CD4-positive, alpha-beta memory T cell (primary cell): ENCODE results near the gene SMTNL2. TPM values are rescaled to one million over a fixed set of nuclear protein-coding genes. Genes with fewer than 3 reads are reported as not detected.

Source experiments
- CTCF ChIA-PET: fragments of 350-600 bp; sonication (Branson Sonifier 250); formaldehyde crosslinking; loops from one replicate; lab custom pipeline; 2021; ENCODE audit warnings: inconsistent platforms; ENCODE audit not compliant: partially characterized antibody; lab: Charles Lee
- POLR2A ChIA-PET: fragments of 350-600 bp; sonication (Branson Sonifier 250); formaldehyde crosslinking; loops from one replicate; lab custom pipeline; 2021; ENCODE audit not compliant: partially characterized antibody; lab: Charles Lee
- DNase-seq, 5 donors: peaks; one replicate each; pipeline versions ENCODE4 v3.0.0 to v3.0.0-alpha.2; 2020 to 2022; ENCODE audit warnings: mixed read lengths in 1 of 5
- H3K27ac ChIP-seq: one replicate; pipeline ENCODE4 v1.7.0; 2013; ENCODE audit warnings: low read depth, low read length
- H3K27me3 ChIP-seq: 2 replicates; pipeline ENCODE4 v1.7.0; 2013; ENCODE audit warnings: mild to moderate bottlenecking, low read length, moderate library complexity; ENCODE audit not compliant: insufficient read depth
- H3K36me3 ChIP-seq: 2 replicates; pipeline ENCODE4 v1.7.0; 2013; ENCODE audit warnings: mild to moderate bottlenecking, low read length, moderate library complexity; ENCODE audit not compliant: insufficient read depth
- H3K4me1 ChIP-seq: 2 replicates; pipeline ENCODE4 v1.7.0; 2013; ENCODE audit warnings: mild to moderate bottlenecking, low read length, moderate library complexity; ENCODE audit not compliant: insufficient read depth
- H3K4me3 ChIP-seq, 2 donors: one replicate each; pipeline ENCODE4 v1.7.0; 2013; ENCODE audit warnings: low read length in 2 of 2, mild to moderate bottlenecking in 1 of 2
- H3K9me3 ChIP-seq, 2 donors: one replicate each; pipeline ENCODE4 v1.7.0; 2013; ENCODE audit warnings: low read length in 2 of 2, control low read depth in 1 of 2; ENCODE audit not compliant: control insufficient read depth in 1 of 2
- H3K27ac Mint-ChIP-seq, 7 donors: one replicate each; pipeline ENCODE4 v1.8.0; 2020 to 2021; ENCODE audit warnings: mixed read lengths in 7 of 7, mild to moderate bottlenecking in 6 of 7, inconsistent platforms in 3 of 7, moderate library complexity in 3 of 7
- H3K27me3 Mint-ChIP-seq, 2 donors: one replicate each; pipeline ENCODE4 v1.8.0; 2020 to 2021; ENCODE audit warnings: mixed read lengths in 2 of 2
- H3K36me3 Mint-ChIP-seq, 2 donors: one replicate each; pipeline ENCODE4 v1.8.0; 2020 to 2021; ENCODE audit warnings: mixed read lengths in 2 of 2, inconsistent platforms in 1 of 2, mild to moderate bottlenecking in 1 of 2
- H3K4me1 Mint-ChIP-seq, 4 donors: one replicate each; pipeline ENCODE4 v1.8.0; 2020 to 2021; ENCODE audit warnings: mixed read lengths in 4 of 4, mild to moderate bottlenecking in 1 of 4
- H3K4me3 Mint-ChIP-seq, 8 donors: one replicate each; pipeline ENCODE4 v1.8.0; 2020 to 2021; ENCODE audit warnings: mixed read lengths in 8 of 8, mild to moderate bottlenecking in 7 of 8, moderate library complexity in 6 of 8, inconsistent platforms in 3 of 8
- H3K9me3 Mint-ChIP-seq, 8 donors: one replicate each; pipeline ENCODE4 v1.8.0; 2020 to 2021; ENCODE audit warnings: mixed read lengths in 8 of 8, mild to moderate bottlenecking in 5 of 8, inconsistent platforms in 3 of 8, moderate library complexity in 1 of 8
- intact Hi-C: fragments of 100-400 bp; cut with micrococcal nuclease; formaldehyde crosslinking; loops from one replicate; pipeline ENCODE4 v1.15.1; 2023
- polyA plus RNA-seq, 2 donors: library from polyadenylated mRNA; unstranded; fragments of 300-500 nt; fragmentation: Illumina TruSeq; gene quantifications; one replicate each; pipeline ENCODE4 v1.2.3, GENCODE V29; 2021
- total RNA-seq, 2 experiments: library from RNA; stranded (reverse); gene quantifications; one replicate each; pipeline ENCODE4 v1.2.3, GENCODE V29; 2021

Gene SMTNL2
- total and polyA plus RNA-seq, 4 experiments from 2014 or later, result not detected

GRCh38 chr17:4610656-4611055 is 26.3 kb downstream of the SMTNL2 start:
- no peaks in the 10 kb centered on the region for H3K36me3 ChIP-seq
- H3K4me3 ChIP-seq, result no peak overlapping the region
- H3K27ac ChIP-seq, result no peak overlapping the region
- H3K4me1 Mint-ChIP-seq, result no peaks in the 10 kb centered on the region
- POLR2A ChIA-PET, result no interaction called here
- no peak overlapping the region for H3K27ac Mint-ChIP-seq
- no peaks in the 10 kb centered on the region for H3K27me3 ChIP-seq
- intact Hi-C loops, result no loop called here
- no peaks in the 10 kb centered on the region for H3K4me1 ChIP-seq
- CTCF ChIA-PET, result interaction anchor here (0.5 kb wide), 1 partner anchor 306 kb away, joined by 3 read pairs; no protein-coding TSS in a partner anchor
- peaks cover 15 to 25% of the 10 kb centered on the region in 2 donors for H3K27me3 Mint-ChIP-seq
- no peak overlapping the region for H3K4me3 Mint-ChIP-seq
- H3K36me3 Mint-ChIP-seq, result no peaks in the 10 kb centered on the region
- no peaks in the 10 kb centered on the region for H3K9me3 Mint-ChIP-seq
- H3K9me3 ChIP-seq, result no peaks in the 10 kb centered on the region
- no peak for DNase-seq

DNA sequence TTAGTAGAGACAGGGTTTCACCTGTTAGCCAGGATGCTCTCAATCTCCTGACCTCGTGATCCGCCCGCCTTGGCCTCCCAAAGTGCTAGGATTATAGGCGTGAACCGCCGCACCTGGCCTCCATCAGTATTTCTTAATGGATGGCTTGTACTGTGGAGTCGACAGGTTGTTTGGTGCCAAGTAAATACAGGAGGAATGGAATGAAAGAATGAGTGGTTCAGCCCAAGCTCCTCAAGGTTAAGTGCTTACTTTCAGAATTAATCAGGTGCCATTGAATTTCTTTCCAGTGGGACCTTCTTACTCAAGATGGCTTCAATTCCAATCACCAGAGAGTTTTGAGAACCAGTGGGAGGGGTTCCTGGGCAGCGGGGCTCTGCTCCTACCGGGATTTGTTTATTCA is 32.1 kb downstream of the SMTNL2 start:
- no peak overlapping the region for H3K4me3 Mint-ChIP-seq
- H3K36me3 ChIP-seq, result no peaks in the 10 kb centered on the region
- no peaks in the 10 kb centered on the region for H3K36me3 Mint-ChIP-seq
- no peak overlapping the region for H3K27ac Mint-ChIP-seq
- H3K27ac ChIP-seq, result no peak overlapping the region
- CTCF ChIA-PET, result interaction anchor here (1.9 kb wide), 1 partner anchor 10 kb away, joined by 4 read pairs; no protein-coding TSS in a partner anchor
- H3K4me1 Mint-ChIP-seq, result no peaks in the 10 kb centered on the region
- no peaks in the 10 kb centered on the region for H3K4me1 ChIP-seq
- H3K27me3 ChIP-seq, result no peaks in the 10 kb centered on the region
- POLR2A ChIA-PET, result no interaction called here
- no peak for DNase-seq
- intact Hi-C loops, result no loop called here
- H3K9me3 Mint-ChIP-seq, result no peaks in the 10 kb centered on the region
- peaks cover 6 to 8% of the 10 kb centered on the region in 2 donors for H3K27me3 Mint-ChIP-seq
- no peaks in the 10 kb centered on the region for H3K9me3 ChIP-seq
- no peak overlapping the region for H3K4me3 ChIP-seq

DNA sequence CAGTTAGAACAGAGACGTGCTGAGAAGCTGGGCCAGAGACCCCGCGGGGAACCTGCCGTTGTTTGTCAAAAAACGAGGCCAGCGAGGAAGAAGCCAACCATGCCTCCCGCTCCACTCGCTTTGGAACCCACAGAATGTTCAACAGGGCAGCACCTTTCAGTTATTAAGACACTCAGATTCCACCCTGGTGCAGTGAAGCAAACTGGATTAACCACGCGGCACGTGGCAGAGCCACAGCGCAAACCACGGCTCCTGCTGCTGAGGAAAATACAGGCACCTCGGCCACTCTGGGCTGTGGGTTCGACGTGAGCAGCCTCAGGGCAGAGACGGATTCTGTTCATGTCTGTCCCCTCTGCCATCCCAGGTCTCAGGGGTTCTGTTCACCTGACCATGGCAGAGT is 32.8 kb downstream of the SMTNL2 start:
- Mint-ChIP-seq H3K4me3 (no peak overlapping the region), H3K4me1 (no peaks in the 10 kb centered on the region), H3K36me3 (no peaks in the 10 kb centered on the region), H3K27ac (no peak overlapping the region), H3K27me3 (peaks cover 6 to 8% of the 10 kb centered on the region in 2 donors), H3K9me3 (no peaks in the 10 kb centered on the region)
- H3K27me3 ChIP-seq, result no peaks in the 10 kb centered on the region
- intact Hi-C loops, result no loop called here
- no peak overlapping the region for H3K27ac ChIP-seq
- CTCF ChIA-PET, result no interaction called here
- DNase-seq, result no peak
- H3K9me3 ChIP-seq, result no peaks in the 10 kb centered on the region
- H3K36me3 ChIP-seq, result no peaks in the 10 kb centered on the region
- no peak overlapping the region for H3K4me3 ChIP-seq
- POLR2A ChIA-PET, result no interaction called here
- H3K4me1 ChIP-seq, result no peaks in the 10 kb centered on the region

DNA sequence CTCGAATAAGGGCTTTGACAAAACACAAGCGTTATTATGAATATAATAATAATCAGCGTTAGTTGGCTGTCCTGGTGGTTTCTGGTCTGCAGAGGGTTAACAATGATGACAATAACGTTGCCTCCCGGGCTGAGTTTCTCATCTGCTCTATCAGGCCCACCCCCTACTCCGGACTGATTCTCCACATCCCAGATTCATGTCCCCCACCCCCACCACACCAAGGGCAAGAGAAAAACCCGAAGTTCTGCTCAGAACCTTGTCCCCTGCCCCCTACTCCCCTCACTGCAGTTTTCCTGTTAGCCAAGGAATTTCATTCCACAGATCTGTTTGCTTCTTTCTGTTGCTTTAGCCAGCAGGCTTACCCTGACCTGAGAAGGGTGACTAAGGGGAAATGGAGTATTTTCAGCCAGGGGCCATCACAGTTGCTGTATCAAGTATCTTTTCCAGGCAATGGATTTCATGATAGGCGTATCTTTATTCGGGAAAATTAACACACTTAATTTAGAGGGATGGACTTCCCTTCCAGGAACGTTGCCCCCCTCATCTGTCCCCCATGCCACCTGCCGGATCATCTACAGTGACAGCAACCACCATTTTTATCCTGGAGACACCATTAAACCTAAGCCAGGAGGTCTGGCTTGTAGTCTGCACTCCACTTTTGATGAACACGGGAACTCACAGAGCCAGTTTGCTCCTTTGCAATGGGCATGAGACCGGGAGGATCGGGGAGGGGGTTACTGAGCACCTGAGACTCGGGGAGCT is 33.4 kb downstream of the SMTNL2 start:
- Mint-ChIP-seq H3K36me3 (no peaks in the 10 kb centered on the region), H3K27ac (peak overlapping the region in 1 of 7 donors; percentile 18), H3K27me3 (peaks cover 6 to 8% of the 10 kb centered on the region in 2 donors), H3K9me3 (no peaks in the 10 kb centered on the region), H3K4me1 (no peaks in the 10 kb centered on the region), H3K4me3 (no peak overlapping the region)
- H3K27me3 ChIP-seq, result no peaks in the 10 kb centered on the region
- no peak overlapping the region for H3K4me3 ChIP-seq
- H3K4me1 ChIP-seq, result no peaks in the 10 kb centered on the region
- POLR2A ChIA-PET, result no interaction called here
- H3K36me3 ChIP-seq, result no peaks in the 10 kb centered on the region
- H3K9me3 ChIP-seq, result peaks cover 0 to 5% of the 10 kb centered on the region in 2 donors
- H3K27ac ChIP-seq, result no peak overlapping the region
- DNase-seq, result no peak
- intact Hi-C loops, result no loop called here
- CTCF ChIA-PET, result no interaction called here

DNA sequence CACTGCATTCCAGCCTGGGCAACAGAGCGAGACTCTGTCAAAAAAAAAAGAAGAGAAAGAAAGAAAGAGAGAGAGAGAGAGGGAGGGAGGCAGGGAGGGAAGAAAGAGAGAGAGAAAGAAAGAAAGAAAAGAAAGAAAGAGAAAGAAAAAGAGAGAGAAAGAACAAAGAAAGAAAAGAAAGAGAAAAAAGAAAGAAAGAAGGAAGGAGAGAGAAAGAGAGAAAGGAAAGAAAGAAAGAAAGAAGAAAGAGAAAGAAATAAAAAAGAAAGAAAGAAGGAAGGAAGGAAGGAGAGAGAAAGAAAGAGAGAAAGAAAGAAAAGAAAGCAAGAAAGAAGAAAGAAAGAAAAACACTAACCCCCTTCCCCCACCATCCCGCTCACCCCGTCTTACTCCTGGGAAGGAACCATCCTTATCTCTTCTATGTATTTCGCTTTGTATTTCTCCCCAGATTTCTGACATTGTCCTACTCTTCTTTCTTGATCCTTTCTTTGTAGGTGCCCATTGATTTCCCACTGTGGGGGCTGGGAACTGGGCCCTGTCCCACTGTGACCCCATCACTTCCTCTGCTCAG is 36.3 kb downstream of the SMTNL2 start:
- no peaks in the 10 kb centered on the region for H3K36me3 Mint-ChIP-seq
- Histone ChIP-seq H3K9me3 (peaks cover 0 to 5% of the 10 kb centered on the region in 2 donors), H3K27ac (no peak overlapping the region), H3K4me1 (no peaks in the 10 kb centered on the region), H3K4me3 (no peak overlapping the region), H3K36me3 (no peaks in the 10 kb centered on the region), H3K27me3 (no peaks in the 10 kb centered on the region)
- no peaks in the 10 kb centered on the region for H3K4me1 Mint-ChIP-seq
- CTCF ChIA-PET, result no interaction called here
- no peak overlapping the region for H3K4me3 Mint-ChIP-seq
- POLR2A ChIA-PET, result no interaction called here
- H3K9me3 Mint-ChIP-seq, result peaks cover 0 to 6% (median 0%) of the 10 kb centered on the region in 8 donors
- H3K27me3 Mint-ChIP-seq, result peaks cover 5 to 8% of the 10 kb centered on the region in 2 donors
- intact Hi-C loops, result loop anchor here (10.0 kb wide), 1 partner anchor 406 kb away; no protein-coding TSS in a partner anchor
- DNase-seq, result no peak
- no peak overlapping the region for H3K27ac Mint-ChIP-seq

DNA sequence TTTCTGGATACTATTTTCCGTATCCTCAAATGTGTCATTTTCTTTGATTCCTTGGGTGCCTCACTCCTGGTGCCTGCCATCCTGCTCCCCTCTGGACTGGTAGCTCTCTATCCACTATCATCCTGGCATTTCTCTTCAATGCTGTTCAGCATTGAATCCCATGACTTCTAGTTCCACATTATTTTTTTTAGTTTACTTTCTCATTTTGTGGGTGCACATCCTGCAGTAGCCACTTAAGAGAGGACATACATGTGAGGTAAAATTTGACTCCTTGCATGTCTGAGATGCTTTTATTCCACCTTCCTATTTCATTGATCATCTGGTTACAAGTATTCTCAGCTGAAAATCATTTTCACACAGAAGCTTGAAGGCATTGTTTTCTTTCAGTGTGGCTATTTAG is 38.0 kb downstream of the SMTNL2 start:
- no peak for DNase-seq
- no peaks in the 10 kb centered on the region for H3K4me1 Mint-ChIP-seq
- intact Hi-C loops, result loop anchor here (10.0 kb wide), 1 partner anchor 408 kb away; no protein-coding TSS in a partner anchor
- H3K9me3 Mint-ChIP-seq, result peaks cover 0 to 6% (median 0%) of the 10 kb centered on the region in 8 donors
- H3K4me3 ChIP-seq, result no peak overlapping the region
- H3K27ac ChIP-seq, result no peak overlapping the region
- ChIA-PET CTCF (interaction anchor here (1.1 kb wide), 1 partner anchor 211 kb away, joined by 3 read pairs; no protein-coding TSS in a partner anchor), POLR2A (no interaction called here)
- H3K27me3 Mint-ChIP-seq, result peaks cover 5 to 12% of the 10 kb centered on the region in 2 donors
- no peak overlapping the region for H3K27ac Mint-ChIP-seq
- no peaks in the 10 kb centered on the region for H3K4me1 ChIP-seq
- H3K36me3 Mint-ChIP-seq, result no peaks in the 10 kb centered on the region
- no peaks in the 10 kb centered on the region for H3K36me3 ChIP-seq
- no peaks in the 10 kb centered on the region for H3K27me3 ChIP-seq
- H3K4me3 Mint-ChIP-seq, result no peak overlapping the region
- H3K9me3 ChIP-seq, result peaks cover 0 to 5% of the 10 kb centered on the region in 2 donors

DNA sequence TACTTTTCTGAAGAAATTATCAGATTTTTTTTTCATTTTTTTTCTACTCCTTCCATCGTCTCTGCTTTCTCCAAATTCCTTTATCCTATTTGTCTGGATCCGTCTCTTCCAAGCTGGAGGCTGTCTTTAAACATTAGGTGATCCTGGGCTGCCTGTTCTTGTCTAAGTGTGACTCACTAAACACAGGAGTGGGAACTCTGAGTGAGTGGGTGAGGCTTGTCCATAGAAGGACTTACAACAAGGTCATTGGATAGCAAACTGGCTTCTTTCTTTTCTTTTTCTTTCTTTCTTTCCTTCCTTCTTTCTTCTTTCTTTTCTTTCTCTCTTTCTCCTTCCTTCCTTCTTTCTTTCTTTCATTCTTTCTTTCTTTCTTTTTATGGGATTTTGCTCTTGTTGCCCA is 38.9 kb downstream of the SMTNL2 start:
- no peaks in the 10 kb centered on the region for H3K36me3 Mint-ChIP-seq
- Histone ChIP-seq H3K27ac (no peak overlapping the region), H3K27me3 (no peaks in the 10 kb centered on the region), H3K9me3 (peaks cover 0 to 5% of the 10 kb centered on the region in 2 donors), H3K4me1 (no peaks in the 10 kb centered on the region), H3K36me3 (no peaks in the 10 kb centered on the region), H3K4me3 (no peak overlapping the region)
- POLR2A ChIA-PET, result no interaction called here
- H3K9me3 Mint-ChIP-seq, result peaks cover 0 to 6% (median 0%) of the 10 kb centered on the region in 8 donors
- CTCF ChIA-PET, result interaction anchor here (1.1 kb wide), 1 partner anchor 212 kb away, joined by 3 read pairs; no protein-coding TSS in a partner anchor
- H3K27ac Mint-ChIP-seq, result no peak overlapping the region
- no peak overlapping the region for H3K4me3 Mint-ChIP-seq
- no peaks in the 10 kb centered on the region for H3K4me1 Mint-ChIP-seq
- intact Hi-C loops, result loop anchor here (10.0 kb wide), 1 partner anchor 408 kb away; no protein-coding TSS in a partner anchor
- no peak for DNase-seq
- H3K27me3 Mint-ChIP-seq, result peaks cover 3 to 8% of the 10 kb centered on the region in 2 donors
